HEK293 (cell line): ENCODE measurements around the gene CAPN8.

Source experiments
- CTCF ChIA-PET: fragments of 350-600 bp; formaldehyde crosslinking; extraction: SDS; loops from one replicate; lab custom pipeline; 2021; ENCODE audit warnings: antibody characterized with exemption; lab: Yijun Ruan, JAX
- POLR2A ChIA-PET: fragments of 300-600 bp; formaldehyde crosslinking; extraction: SDS; loops from one replicate; lab custom pipeline; 2020; ENCODE audit warnings: antibody characterized with exemption, inconsistent platforms; lab: Yijun Ruan, JAX
- H3K27ac ChIP-seq: fragments of 200-500 bp; sonication (Bioruptor generic); 2 replicates; pipeline ENCODE4 v1.5.1; 2014; ENCODE audit warnings: low read depth, low read length, control low read depth, inconsistent platforms; ENCODE audit errors: extremely low read depth
- H3K36me3 ChIP-seq, 2 experiments: fragments of 200-500 bp in 1 of 2; sonication (Bioruptor generic) in 1 of 2; 1 replicate in 1 of 2; 2 replicates in 1 of 2; pipeline ENCODE4 v1.5.1; 2014 to 2017; ENCODE audit warnings: inconsistent platforms in 2 of 2, low read length in 2 of 2; ENCODE audit not compliant: control insufficient read depth in 2 of 2, insufficient read depth in 1 of 2
- H3K4me1 ChIP-seq: fragments of 200-500 bp; sonication (Bioruptor generic); 2 replicates; pipeline ENCODE4 v1.5.1; 2014; ENCODE audit warnings: mild to moderate bottlenecking, low read length, inconsistent platforms; ENCODE audit not compliant: control insufficient read depth, insufficient read depth
- H3K4me3 ChIP-seq: 2 replicates; pipeline ENCODE4 v1.5.1; 2011; ENCODE audit warnings: low read depth, mild to moderate bottlenecking, control low read depth, low read length, moderate library complexity
- H3K9me3 ChIP-seq: fragments of 200-500 bp; sonication (Bioruptor generic); 2 replicates; pipeline ENCODE4 v1.5.1; 2014; ENCODE audit warnings: low read depth, low read length, inconsistent platforms; ENCODE audit not compliant: control insufficient read depth, insufficient read depth
- CTCF ChIP-seq: fragments of 450-650 bp; formaldehyde crosslinking; IDR thresholded peaks from 2 replicates; pipeline ENCODE4 v1.5.1; 2016; ENCODE audit warnings: missing biosample characterization, missing genetic modification characterization
- HOXD13 ChIP-seq: sonication (generic); formaldehyde crosslinking; IDR thresholded peaks from 2 replicates; pipeline ENCODE4 v1.8.0; 2022; ENCODE audit warnings: missing genetic modification reagents, borderline replicate concordance
- KLF10 ChIP-seq: fragments of 450-650 bp; IDR thresholded peaks from 2 replicates; pipeline ENCODE4 v1.5.1; 2018; ENCODE audit warnings: missing biosample characterization, mild to moderate bottlenecking, missing genetic modification characterization
- PRDM6 ChIP-seq: fragments of 450-650 bp; formaldehyde crosslinking; IDR thresholded peaks from 2 replicates; pipeline ENCODE4 v1.5.1; 2017; ENCODE audit warnings: missing biosample characterization, missing genetic modification characterization
- SP7 ChIP-seq: fragments of 450-650 bp; formaldehyde crosslinking; IDR thresholded peaks from 2 replicates; pipeline ENCODE4 v1.5.1; 2016; ENCODE audit warnings: missing biosample characterization, missing genetic modification characterization
- ZBTB1 ChIP-seq: fragments of 450-650 bp; formaldehyde crosslinking; IDR thresholded peaks from 2 replicates; pipeline ENCODE4 v1.5.1; 2016; ENCODE audit warnings: missing biosample characterization, missing genetic modification characterization
- ZBTB49 ChIP-seq: fragments of 450-650 bp; formaldehyde crosslinking; IDR thresholded peaks from 2 replicates; pipeline ENCODE4 v1.5.1; 2016; ENCODE audit warnings: missing biosample characterization, missing genetic modification characterization, low read depth
- ZNF10 ChIP-seq: fragments of 450-650 bp; formaldehyde crosslinking; IDR thresholded peaks from 2 replicates; pipeline ENCODE4 v1.5.1; 2017; ENCODE audit warnings: missing biosample characterization, missing genetic modification characterization
- ZNF202 ChIP-seq: fragments of 450-650 bp; formaldehyde crosslinking; IDR thresholded peaks from 2 replicates; pipeline ENCODE4 v1.5.1; 2016; ENCODE audit warnings: missing biosample characterization, missing genetic modification characterization, borderline replicate concordance
- ZNF211 ChIP-seq: fragments of 450-650 bp; formaldehyde crosslinking; IDR thresholded peaks from 2 replicates; pipeline ENCODE4 v1.5.1; 2016; ENCODE audit warnings: low read depth, missing biosample characterization, missing genetic modification characterization
- ZNF248 ChIP-seq: fragments of 450-650 bp; formaldehyde crosslinking; IDR thresholded peaks from 2 replicates; pipeline ENCODE4 v1.5.1; 2017; ENCODE audit warnings: missing biosample characterization, missing genetic modification characterization
- ZNF274 ChIP-seq, 2 experiments: fragments of 200-500 bp in 1 of 2; fragments of 450-650 bp in 1 of 2; sonication (Bioruptor generic) in 1 of 2; formaldehyde crosslinking in 1 of 2; IDR thresholded peaks; 2 replicates each; pipeline versions ENCODE4 v1.5.1 to v1.6.1; 2014 to 2016; ENCODE audit warnings: borderline replicate concordance in 1 of 2, inconsistent platforms in 1 of 2, low read length in 1 of 2, missing biosample characterization in 1 of 2, missing genetic modification characterization in 1 of 2
- ZNF394 ChIP-seq: fragments of 450-650 bp; formaldehyde crosslinking; IDR thresholded peaks from 2 replicates; pipeline ENCODE4 v1.5.1; 2016; ENCODE audit warnings: missing biosample characterization, missing genetic modification characterization, mild to moderate bottlenecking, moderate library complexity, borderline replicate concordance
- ZNF416 ChIP-seq: fragments of 450-650 bp; formaldehyde crosslinking; IDR thresholded peaks from 2 replicates; pipeline ENCODE4 v1.5.1; 2016; ENCODE audit warnings: missing biosample characterization, missing genetic modification characterization
- ZNF548 ChIP-seq: fragments of 450-650 bp; formaldehyde crosslinking; IDR thresholded peaks from 2 replicates; pipeline ENCODE4 v1.5.1; 2016; ENCODE audit warnings: missing biosample characterization, missing genetic modification characterization
- ZNF558 ChIP-seq: fragments of 450-650 bp; formaldehyde crosslinking; IDR thresholded peaks from 2 replicates; pipeline ENCODE4 v1.5.1; 2016; ENCODE audit warnings: missing biosample characterization, missing genetic modification characterization
- ZNF585B ChIP-seq: fragments of 450-650 bp; formaldehyde crosslinking; IDR thresholded peaks from 2 replicates; pipeline ENCODE4 v1.5.1; 2016; ENCODE audit warnings: missing biosample characterization, missing genetic modification characterization
- ZNF623 ChIP-seq: fragments of 450-650 bp; formaldehyde crosslinking; IDR thresholded peaks from 2 replicates; pipeline ENCODE4 v1.5.1; 2016; ENCODE audit warnings: missing biosample characterization, missing genetic modification characterization
- ZNF639 ChIP-seq: fragments of 450-650 bp; formaldehyde crosslinking; IDR thresholded peaks from 2 replicates; pipeline ENCODE4 v1.5.1; 2016; ENCODE audit warnings: missing biosample characterization, missing genetic modification characterization
- ZNF654 ChIP-seq: fragments of 450-650 bp; formaldehyde crosslinking; IDR thresholded peaks from 2 replicates; pipeline ENCODE4 v1.5.1; 2016; ENCODE audit warnings: low read depth, missing biosample characterization, missing genetic modification characterization
- ZNF670 ChIP-seq: fragments of 450-650 bp; formaldehyde crosslinking; IDR thresholded peaks from 2 replicates; pipeline ENCODE4 v1.5.1; 2016; ENCODE audit warnings: missing biosample characterization, missing genetic modification characterization, low read depth
- ZNF776 ChIP-seq: fragments of 450-650 bp; formaldehyde crosslinking; IDR thresholded peaks from 2 replicates; pipeline ENCODE4 v1.5.0; 2017; ENCODE audit warnings: missing biosample characterization, missing genetic modification characterization, borderline replicate concordance
- ZNF791 ChIP-seq: fragments of 450-650 bp; formaldehyde crosslinking; IDR thresholded peaks from 2 replicates; pipeline ENCODE4 v1.5.1; 2016; ENCODE audit warnings: missing biosample characterization, missing genetic modification characterization
- ZSCAN18 ChIP-seq: fragments of 450-650 bp; formaldehyde crosslinking; IDR thresholded peaks from 2 replicates; pipeline ENCODE4 v1.5.1; 2016; ENCODE audit warnings: missing biosample characterization, missing genetic modification characterization

Gene CAPN8

GRCh38 chr1:223695014-223695548, 29.6 kb upstream of the CAPN8 start:
- Histone ChIP-seq H3K9me3 (no peaks in the 10 kb centered on the region), H3K27ac (no peak overlapping the region), H3K36me3 (no peaks in the 10 kb centered on the region), H3K4me1 (no peaks in the 10 kb centered on the region), H3K4me3 (no peak overlapping the region)
- ChIA-PET CTCF (interaction anchor here (0.6 to 2.7 kb wide), 14 partner anchors 8 to 764 kb away, joined by 3 to 28 read pairs (median 4); no protein-coding TSS in a partner anchor), POLR2A (no interaction called here)
- TF ChIP-seq ZBTB49 (tag by site-specific recombination) (no peak), ZNF211 (tag by site-specific recombination) (no peak), ZNF394 (tag by site-specific recombination) (no peak), ZNF585B (tag by site-specific recombination) (no peak), ZNF416 (no peak), ZNF654 (no peak), ZNF10 (tag by site-specific recombination) (no peak), ZNF248 (tag by site-specific recombination) (no peak), ZNF670 (tag by site-specific recombination) (no peak), ZNF548 (tag by site-specific recombination) (no peak), ZNF202 (tag by site-specific recombination) (no peak), ZNF776 (tag by site-specific recombination) (no peak)

- ChIA-PET POLR2A (no interaction called here), CTCF (interaction anchor here (0.8 to 3.3 kb wide), 3 partner anchors 7 to 641 kb away, joined by 3 to 20 read pairs (median 4); no protein-coding TSS in a partner anchor)
- H3K36me3 ChIP-seq, result no peaks in the 10 kb centered on the region
- no peaks in the 10 kb centered on the region for H3K4me1 ChIP-seq
- peak; percentile 23; the same call in 1 of the 2 replicates for TF ChIP-seq PRDM6 (tag by site-specific recombination)
- TF ChIP-seq ZBTB1 (tag by site-specific recombination), result no peak
- no peak for TF ChIP-seq ZNF791 (tag by site-specific recombination)
- TF ChIP-seq ZSCAN18, result no peak
- TF ChIP-seq SP7 (tag by site-specific recombination), result no peak
- TF ChIP-seq, all 188 proteins: peak for 1
- H3K27ac ChIP-seq, result no peak overlapping the region
- no peaks in the 10 kb centered on the region for H3K9me3 ChIP-seq
- no peak overlapping the region for H3K4me3 ChIP-seq
Observed at GRCh38 chr1:223691121-223691520, 25.6 kb upstream of the CAPN8 start.

- ChIA-PET CTCF (interaction anchor here (0.6 to 12.9 kb wide), 33 partner anchors 8 to 945 kb away, joined by 3 to 233 read pairs (median 6); partner anchors contain the start of gene TLR5), POLR2A (interaction anchor here (1.0 kb wide), 1 partner anchor 551 kb away, joined by 3 read pairs; no protein-coding TSS in a partner anchor)
- no peaks in the 10 kb centered on the region for H3K4me1 ChIP-seq
- H3K4me3 ChIP-seq, result no peak overlapping the region
- no peaks in the 10 kb centered on the region for H3K9me3 ChIP-seq
- no peaks in the 10 kb centered on the region for H3K36me3 ChIP-seq
- no peak overlapping the region for H3K27ac ChIP-seq
- TF ChIP-seq ZNF558 (tag by site-specific recombination), result no peak
- TF ChIP-seq ZNF274 (IDR thresholded peaks at IDR 0.05; ENCODE audit: low read length), result no peak
- no peak for TF ChIP-seq ZNF274 (tag by site-specific recombination; IDR thresholded peaks at IDR 0.05; ENCODE audit: borderline replicate concordance)
- no peak for TF ChIP-seq ZNF623 (tag by site-specific recombination)
- 0 out of 2 replicates have a peak, but pooled peaks have one; percentile 2 for TF ChIP-seq CTCF (tag by site-specific recombination)
- no peak for TF ChIP-seq HOXD13 (CRISPR knock-in tag)
- no peak for TF ChIP-seq ZNF639
- no peak for TF ChIP-seq KLF10 (tag by site-specific recombination)
Observed at GRCh38 chr1:223684488-223684792, 18.9 kb upstream of the CAPN8 start.
